GM12892 (cell line): ENCODE measurements around the gene SIGLEC6.

Source experiments
- DNase-seq: peaks from one replicate; pipeline ENCODE4 v3.0.0; 2011; ENCODE audit not compliant: insufficient read length
- FAIRE-seq: peaks from 2 replicates; lab custom pipeline; 2011; peaks lifted over from hg19 to GRCh38; lab: Jason Lieb, UNC
- POLR2A ChIP-seq: IDR thresholded peaks from 2 replicates; pipeline ENCODE4 v1.6.1; 2011; ENCODE audit warnings: low read depth, low read length, control low read depth
- POLR2AphosphoS5 ChIP-seq: IDR thresholded peaks from 2 replicates; pipeline ENCODE4 v1.6.1; 2011; ENCODE audit warnings: low read depth, low read length, control low read depth
- TAF1 ChIP-seq: IDR thresholded peaks from 2 replicates; pipeline ENCODE4 v1.6.1; 2011; ENCODE audit warnings: low read depth, mild to moderate bottlenecking, control low read depth, low read length, borderline replicate concordance

The SIGLEC6 gene

DNA sequence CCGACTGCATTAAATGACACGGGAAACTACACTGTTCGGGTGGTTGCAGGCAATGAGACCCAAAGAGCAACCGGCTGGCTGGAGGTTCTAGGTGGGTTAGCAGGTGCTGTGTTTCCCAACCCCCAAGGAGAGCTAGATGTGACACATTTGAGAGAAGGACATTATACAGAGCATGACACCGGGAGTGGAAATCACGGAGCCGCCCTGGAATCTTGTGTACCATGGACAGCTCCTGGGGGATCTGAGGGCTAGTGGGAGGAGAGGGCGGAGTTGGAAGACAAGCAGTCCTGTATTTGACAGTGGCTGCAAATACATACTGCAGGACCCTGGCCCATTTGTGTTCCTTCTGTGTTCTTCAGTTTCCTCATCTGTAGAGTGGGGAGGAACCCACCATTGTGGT is 50.9 kb downstream of the SIGLEC6 start:
- DNase-seq (no peak), FAIRE-seq (no peak)
- TF ChIP-seq POLR2AphosphoS5 = no peak
- TF ChIP-seq POLR2A = no peak
- no peak for TF ChIP-seq TAF1

DNA sequence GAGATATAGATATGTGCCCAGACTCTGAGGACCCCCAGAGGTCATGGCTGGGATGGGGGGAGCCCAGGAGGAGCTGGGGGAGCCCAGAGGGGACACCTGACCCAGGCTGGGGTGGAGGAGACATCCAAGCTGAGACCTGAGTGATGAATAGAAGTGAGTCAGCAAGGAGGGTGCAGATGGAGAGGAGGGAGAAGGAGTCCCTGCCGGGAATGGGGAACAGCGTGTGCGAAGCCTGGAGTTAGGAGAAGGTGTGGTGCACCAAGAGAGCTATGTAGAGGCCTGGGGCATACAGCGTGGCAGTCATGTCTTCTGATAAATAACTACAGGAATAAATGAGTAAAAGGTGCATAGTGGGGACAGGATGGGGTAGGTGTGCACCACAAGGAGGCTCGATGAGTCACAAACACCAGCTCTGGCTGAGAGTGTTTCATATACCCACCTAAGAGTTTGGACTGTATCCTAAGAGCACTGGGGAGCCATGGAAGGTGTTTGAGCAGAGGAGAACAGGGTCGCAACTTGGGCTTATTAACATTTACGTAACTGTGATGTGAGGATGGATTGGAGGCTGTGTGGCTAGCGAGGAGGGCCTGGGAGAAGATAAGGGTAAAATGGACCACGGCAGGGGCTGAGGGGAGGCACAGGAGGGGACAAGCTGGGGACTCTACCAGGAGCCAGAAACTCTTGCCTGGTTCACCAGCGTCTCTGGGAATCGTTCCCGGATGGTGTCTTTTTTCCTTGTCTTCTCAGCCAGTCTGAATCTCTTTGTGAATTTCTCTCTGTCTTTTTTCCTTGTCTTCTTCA is 51.7 kb downstream of the SIGLEC6 start:
- DNase-seq = no peak
- no peak for FAIRE-seq
- TF ChIP-seq POLR2A = no peak
- no peak for TF ChIP-seq TAF1
- TF ChIP-seq POLR2AphosphoS5 = no peak

DNA sequence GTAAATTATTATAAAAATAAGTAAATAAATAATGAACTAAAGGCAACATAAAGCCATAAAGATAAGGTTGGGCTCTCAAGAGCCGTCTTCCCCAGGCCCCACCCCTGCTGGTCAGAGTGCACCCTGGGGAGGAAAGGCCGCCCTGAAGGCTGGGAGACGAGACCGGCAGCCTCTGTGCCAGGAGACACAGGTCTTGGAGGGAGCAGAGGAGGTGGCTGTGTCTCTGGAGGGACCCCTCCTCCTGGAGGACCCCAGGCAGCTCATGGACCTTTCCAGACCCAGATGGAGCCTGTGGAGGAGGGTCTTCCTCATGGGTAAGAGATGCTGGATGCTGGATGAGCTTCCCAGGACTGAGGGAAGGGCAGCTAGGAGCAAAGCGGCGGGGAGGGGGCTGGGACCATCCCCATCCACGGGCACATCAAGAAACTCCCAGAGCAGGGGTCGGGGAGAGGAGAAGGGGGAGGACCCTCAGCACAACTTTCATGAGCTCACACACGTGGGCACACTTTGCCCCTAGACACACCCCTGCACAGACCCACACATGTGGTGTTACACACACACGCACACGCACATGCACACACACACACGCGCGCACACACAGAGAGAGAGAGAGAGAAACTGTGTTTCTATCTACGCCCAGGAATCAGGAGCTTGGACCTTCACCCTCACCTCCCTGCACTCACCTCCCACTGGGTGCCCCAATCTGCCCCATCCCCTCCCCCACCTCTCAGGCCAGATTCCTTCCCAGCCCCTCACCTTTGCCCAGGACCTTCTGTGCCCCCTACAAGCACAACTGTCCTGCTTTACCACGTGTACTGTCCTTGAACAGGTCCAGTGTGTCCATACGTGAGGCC is 52.9 kb downstream of the SIGLEC6 start, which contains the start of gene CEACAM18:
Gene CEACAM18, plus strand, starts transcription at position 159 of the 854 bp plus-strand sequence.
- DNase-seq = no peak
- TF ChIP-seq POLR2AphosphoS5 (no peak), TAF1 (no peak), POLR2A (no peak)
- FAIRE-seq = no peak

DNA sequence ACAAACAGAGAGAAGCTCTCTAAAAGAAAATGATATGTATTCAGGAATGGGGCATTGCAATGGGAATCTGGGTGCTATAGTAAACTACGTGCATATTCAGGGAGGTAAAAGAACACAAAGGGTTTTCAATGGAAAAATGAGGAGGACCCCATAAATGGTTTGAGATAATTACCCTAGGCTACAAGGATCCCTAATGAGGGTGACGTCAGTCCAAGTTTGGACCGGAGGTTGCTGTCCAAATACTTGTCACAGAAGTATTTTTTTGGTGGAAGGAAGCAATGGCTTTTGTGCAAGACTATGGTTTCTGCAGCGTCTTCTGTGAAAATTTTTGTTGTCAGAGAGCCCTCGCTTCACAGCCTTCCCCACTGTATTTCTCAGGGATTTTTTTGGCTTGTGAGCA is 54.1 kb downstream of the SIGLEC6 start:
- FAIRE-seq = no peak

DNA sequence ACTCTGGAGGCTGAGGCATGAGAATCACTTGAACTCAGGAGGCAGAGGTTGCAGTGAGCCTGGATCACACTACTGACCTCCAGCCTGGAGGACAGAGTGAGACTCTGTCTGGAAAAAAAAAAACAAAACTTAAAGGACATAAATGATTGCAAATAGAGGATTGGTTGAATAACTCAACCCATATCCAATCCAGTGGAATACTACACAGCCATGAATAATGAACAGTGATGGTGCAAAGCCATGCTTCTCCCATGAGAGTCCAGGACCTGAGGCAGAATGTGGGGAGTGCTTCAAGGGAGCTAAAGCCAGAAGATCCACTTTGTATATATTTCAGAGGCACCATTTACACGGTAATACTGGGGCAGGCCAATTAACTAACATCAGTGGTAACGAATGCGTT is 55.3 kb downstream of the SIGLEC6 start:
- FAIRE-seq (no peak), DNase-seq (no peak)
- TF ChIP-seq POLR2A (no peak), POLR2AphosphoS5 (no peak), TAF1 (no peak)

More for the DNA sequence above, 54.1 kb downstream of the SIGLEC6 start:
- TF ChIP-seq TAF1 = no peak
- TF ChIP-seq POLR2A = no peak
- no peak for TF ChIP-seq POLR2AphosphoS5
- DNase-seq = no peak

DNA sequence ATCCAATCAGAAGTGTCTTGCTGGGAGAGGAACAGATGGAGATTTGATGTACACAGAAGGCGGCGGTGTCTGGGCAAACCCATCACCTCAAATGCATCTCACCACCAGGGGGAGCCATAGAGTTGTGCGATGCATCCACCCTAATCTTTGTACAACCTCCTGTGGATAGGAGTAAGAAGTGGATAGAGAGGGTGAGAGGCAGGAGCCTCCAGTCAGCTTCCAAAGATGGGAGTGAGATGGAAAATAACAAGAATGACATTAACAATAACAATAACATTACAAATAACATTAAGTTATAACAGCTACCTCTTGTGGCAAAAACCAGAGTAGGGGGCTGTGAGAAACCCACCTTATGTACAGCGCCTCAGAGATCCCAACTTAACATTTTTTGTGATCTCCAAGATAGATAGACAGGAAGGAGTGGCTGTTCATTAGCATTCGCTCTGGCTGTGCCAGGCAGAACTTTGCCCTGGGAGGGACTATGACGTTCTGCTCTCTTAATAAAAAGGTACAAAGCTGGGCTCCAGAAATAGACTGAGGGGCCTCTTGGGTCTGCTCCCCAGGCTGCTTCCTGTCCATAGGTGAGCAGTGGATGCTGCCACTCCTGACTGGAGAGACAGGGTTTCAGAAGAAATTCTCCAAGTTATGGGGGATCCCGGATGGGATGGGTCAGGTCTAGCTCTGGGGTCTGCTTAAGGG is 58.3 kb downstream of the SIGLEC6 start:
- TF ChIP-seq POLR2AphosphoS5 = no peak
- no peak for TF ChIP-seq TAF1
- no peak for TF ChIP-seq POLR2A
- DNase-seq (peak; percentile 41), FAIRE-seq (peak; percentile 69)

DNA sequence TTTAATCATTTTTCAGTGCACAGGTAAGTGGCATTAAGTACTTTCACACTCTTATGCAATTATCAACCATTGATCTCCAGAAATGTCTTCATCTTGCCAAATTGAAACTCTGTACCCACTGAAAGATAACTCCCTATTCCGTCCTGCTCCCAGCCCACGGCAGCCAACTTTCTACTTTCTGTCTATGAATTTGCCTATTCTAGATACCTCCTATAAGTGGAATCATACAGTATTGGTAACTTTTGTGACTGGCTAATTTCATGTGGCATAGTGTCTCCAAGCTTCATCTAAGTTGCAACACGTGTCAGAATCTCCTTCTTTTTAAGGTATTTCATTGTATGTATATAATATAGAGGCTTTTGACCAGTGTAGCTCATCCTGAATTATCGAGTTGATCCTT is 58.9 kb downstream of the SIGLEC6 start:
- no peak for FAIRE-seq
- no peak for TF ChIP-seq TAF1
- no peak for TF ChIP-seq POLR2AphosphoS5
- TF ChIP-seq POLR2A = no peak
- DNase-seq = no peak

DNA sequence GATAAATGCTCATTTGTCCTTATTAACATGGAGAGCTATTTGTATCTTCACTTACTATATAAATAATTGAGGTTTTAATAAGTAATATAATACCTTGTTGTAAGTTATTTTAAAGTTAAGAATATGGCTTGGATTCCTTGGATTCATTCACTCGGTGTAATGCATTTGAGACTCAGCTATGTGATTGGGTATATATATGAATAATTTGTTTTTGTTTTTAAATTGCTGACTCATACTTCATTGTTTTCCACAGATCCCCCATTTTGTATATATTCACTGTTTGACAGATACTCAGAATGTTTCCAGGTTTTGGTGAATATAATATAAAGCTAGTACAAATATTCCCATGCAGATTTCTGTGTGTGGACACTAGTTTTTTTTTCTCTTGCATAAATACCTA is 59.9 kb downstream of the SIGLEC6 start:
- DNase-seq = no peak
- no peak for FAIRE-seq
- TF ChIP-seq POLR2A (no peak), TAF1 (no peak), POLR2AphosphoS5 (no peak)

DNA sequence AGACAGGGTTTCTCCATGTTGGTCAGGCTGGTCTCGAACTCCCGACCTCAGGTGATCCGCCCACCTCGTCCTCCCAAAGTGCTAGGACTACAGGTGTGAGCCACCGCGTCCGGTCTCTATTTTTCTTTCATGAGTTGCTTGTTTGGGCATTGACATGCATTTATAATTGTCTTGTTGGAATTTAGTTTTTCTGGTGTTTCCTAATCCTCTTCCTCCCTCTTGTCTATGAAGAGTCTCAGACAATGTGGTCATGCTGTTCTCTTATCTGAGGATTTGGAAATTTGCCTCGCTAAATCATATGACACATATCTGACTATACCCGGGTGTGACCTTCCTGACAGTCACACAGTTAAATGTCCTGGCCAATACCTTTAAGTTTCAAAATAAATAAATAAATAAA is 60.5 kb downstream of the SIGLEC6 start:
- TF ChIP-seq POLR2A (no peak), POLR2AphosphoS5 (no peak), TAF1 (no peak)
- FAIRE-seq (no peak), DNase-seq (no peak)

DNA sequence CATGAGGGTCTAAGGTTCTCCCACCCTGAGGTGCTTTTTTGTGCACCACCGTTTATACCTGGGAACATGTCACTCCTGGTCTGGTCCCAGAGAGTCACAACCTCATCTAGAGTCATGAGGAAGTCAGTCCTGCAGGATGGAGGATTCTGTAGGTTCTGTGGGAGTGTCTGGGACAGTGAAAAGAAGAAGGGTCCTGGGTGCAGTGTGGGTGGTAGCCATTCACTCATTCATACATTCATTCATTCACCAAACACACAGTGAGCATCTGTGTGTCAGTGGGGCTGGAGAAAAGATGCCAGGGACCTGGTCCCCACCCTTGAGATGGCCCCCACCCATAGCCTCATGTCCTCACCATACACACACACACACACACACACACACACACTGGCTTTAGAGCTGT is 61.8 kb downstream of the SIGLEC6 start:
- FAIRE-seq = no peak
- no peak for TF ChIP-seq POLR2AphosphoS5
- no peak for TF ChIP-seq POLR2A
- TF ChIP-seq TAF1 = no peak
- DNase-seq = no peak

DNA sequence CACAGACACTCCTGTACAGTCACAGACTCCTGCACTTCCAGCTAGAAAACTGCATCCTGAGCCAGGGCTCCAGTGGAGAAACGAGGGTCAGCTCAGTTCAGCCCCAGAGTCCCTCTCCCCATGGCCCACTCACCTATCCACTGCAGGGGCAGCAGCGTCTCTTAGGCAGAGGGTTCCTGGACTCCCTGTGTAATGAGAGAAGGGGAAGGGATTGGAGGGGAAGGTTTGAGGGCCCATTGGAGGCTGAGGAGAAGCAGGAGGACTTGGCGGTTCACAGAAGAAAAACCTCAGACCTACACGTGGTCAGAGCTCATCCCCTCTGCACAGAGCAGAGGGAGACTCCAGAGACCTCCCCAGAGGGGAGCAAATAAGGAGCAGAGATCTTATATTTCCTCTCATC is 62.3 kb downstream of the SIGLEC6 start:
- FAIRE-seq (no peak), DNase-seq (no peak)
- TF ChIP-seq POLR2AphosphoS5 = no peak
- TF ChIP-seq TAF1 = no peak
- no peak for TF ChIP-seq POLR2A
